ENCODE measurements around the gene LKAAEAR1.

Gene LKAAEAR1

GRCh38 chr20:64048402-64049044, 35.7 kb downstream of the LKAAEAR1 start:
- no peak for DNase-seq

DNA sequence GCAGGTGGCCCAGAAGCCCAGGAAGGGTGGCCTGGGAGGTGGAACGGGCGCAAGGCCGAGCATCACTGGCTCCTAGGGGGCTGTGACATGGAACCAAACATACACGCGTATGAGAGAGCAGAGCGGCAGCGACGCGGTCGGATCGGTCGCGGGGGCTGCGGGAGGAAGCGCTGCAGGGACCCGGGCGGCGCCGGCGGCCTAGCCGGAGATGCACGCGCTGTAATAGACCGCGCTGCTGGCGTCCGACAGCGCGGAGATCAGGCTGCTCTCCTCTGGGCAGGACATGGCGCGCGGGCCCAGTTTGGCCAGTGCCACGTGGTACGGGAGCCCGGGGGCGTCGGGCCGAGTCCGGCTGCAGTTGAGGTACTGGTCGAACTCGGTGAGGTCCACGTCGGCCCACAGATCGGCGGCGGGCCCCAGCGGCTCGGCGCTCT, 36.2 kb downstream of the LKAAEAR1 start:
- no peak for DNase-seq

- DNase-seq: no peak
Measured at GRCh38 chr20:64047046-64047389, 37.2 kb downstream of the LKAAEAR1 start.

DNA sequence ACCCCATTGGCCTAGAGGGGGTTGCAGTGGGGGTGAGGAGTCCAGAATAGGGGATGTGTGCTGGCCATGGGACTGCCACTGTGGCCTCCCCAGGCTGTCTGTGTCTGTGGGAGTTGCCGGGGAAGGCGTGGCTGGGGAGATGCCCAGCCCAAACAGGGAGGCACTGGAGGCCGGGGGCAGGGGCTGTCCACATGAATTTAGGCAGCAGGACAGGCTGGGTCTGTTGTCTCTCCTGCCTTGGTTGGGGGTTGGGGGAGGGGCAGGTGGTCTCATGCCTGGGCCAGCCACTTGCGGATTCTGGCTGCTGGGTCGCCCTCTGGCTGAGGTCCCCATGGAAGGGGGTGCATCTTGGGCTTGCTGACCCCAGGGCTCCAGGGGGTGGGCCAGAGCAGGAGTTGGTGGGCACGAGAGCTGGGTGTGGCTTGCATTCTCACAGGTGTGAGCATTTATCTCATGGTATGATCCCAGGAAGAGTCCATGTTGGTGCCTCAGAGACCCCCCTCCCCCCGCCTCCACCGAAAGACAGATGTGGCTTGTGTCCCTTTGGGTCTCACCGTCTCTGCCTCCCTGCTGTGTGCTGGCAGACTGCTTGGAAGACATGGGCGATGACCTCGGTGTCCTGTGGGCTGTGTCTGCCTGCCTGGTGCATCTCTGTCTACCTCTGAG, 38.7 kb downstream of the LKAAEAR1 start:
- DNase-seq: no peak

- no peak for DNase-seq
Measured at GRCh38 chr20:64044484-64045247, 39.5 kb downstream of the LKAAEAR1 start.

DNA sequence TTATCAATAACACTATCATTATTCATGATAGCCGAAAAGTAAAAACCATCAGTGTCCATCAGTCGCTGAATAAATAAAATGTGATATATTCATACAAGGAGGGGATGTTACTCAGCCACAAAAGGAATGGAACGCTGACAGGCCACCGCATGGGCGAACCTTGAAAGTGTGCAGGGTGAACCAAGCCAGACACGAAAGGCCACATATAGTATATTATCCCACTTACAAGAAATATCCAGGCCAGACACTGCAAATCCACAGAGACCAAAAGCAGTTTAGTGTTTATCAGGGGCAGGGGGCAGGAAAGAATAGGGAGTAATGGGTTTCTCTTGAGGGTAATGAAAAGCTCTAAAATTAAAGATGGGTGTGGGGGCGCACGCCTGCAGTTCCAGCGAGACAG, 40.4 kb downstream of the LKAAEAR1 start:
- DNase-seq: no peak

DNA sequence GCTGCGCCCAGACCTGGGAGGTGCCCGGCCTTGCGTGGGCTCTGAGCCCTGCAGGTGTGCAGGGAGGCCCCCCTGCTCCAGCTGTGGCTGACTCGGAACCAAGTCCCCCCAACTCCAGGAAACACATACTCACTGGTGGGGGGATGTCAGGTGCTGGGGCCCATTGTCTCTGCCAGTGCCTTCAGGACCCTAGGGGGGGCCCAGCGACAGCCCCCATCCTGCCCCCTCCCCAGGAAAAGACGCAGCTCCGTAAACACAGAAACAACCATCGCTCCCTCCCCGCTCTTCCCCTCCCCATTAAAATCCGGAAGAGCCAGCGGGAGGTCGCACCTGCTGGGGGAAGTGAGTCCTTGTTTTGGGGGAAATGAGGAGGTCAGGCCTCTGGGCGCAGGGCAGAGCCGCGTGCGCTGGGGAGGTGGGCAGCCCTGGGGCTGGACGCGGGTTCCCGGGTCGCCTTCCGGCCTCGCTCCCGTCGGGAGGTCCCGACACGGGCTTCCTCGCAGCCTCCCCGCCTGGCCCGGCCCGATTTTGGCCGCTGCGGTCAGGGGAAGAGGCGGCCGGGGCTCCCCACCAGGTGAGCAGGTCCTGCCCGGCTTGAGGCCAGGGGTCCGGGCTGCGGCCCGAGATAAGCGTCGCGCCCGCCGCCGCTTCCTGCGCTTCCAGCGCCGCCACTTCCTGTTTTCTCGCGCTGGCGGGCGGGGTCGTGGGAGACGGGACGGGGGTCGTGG, 42.0 kb downstream of the LKAAEAR1 start:
- DNase-seq: no peak

DNA sequence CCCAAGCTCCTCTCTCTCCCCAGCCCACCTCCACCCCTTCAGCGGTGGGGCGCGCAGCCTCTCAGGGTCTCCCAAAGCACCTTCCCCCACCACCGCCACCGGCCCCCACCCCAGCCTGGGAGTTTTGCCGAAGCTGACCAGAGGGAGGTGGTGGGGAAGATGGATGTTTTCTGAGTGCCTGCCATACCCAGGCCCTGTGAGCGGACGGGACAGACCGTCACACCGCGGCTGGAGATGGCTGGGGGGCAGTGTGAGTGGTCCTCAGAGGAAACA, 42.5 kb downstream of the LKAAEAR1 start:
- DNase-seq: no peak

- DNase-seq: no peak
Measured at GRCh38 chr20:64041040-64041780, 43.0 kb downstream of the LKAAEAR1 start.

DNA sequence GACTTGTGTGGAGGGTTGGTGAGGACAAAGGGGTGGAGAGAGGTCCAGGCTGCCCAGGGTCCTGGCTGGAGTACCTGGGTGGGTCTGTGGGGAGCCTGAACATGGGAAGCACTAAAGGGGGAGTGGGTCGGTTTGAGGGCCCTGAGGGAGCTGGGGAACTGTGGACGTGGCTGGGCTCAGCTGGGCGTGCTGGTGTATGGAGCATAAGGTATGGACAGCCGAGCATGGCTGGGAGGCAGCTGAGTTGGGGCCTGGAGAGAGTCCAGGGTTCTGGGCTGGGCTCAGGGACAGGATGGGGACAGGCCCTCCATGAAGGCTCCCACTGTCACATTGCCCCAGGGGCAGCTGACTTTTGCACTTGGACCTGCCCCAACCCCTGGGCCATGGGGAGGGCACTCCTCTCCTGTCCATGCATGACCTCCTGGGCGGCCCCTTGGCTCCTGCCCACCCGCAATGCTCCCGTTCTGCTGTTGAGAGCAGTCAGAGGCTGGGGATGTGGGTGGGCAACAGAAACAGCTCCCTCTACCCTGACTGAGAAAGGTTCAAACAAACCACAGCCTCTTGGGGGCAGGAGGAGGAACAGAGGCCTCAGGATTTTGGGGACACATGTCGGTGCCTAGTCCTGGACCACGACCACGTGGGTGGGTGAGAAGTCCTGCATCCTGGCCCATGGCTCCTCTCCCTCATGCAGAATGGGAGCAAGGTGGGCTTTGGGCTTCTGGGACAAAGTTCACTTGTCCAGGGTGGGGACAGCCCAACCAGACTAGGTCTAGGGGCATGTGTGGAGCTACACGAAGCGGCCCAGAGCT, 43.8 kb downstream of the LKAAEAR1 start:
- no peak for DNase-seq

DNA sequence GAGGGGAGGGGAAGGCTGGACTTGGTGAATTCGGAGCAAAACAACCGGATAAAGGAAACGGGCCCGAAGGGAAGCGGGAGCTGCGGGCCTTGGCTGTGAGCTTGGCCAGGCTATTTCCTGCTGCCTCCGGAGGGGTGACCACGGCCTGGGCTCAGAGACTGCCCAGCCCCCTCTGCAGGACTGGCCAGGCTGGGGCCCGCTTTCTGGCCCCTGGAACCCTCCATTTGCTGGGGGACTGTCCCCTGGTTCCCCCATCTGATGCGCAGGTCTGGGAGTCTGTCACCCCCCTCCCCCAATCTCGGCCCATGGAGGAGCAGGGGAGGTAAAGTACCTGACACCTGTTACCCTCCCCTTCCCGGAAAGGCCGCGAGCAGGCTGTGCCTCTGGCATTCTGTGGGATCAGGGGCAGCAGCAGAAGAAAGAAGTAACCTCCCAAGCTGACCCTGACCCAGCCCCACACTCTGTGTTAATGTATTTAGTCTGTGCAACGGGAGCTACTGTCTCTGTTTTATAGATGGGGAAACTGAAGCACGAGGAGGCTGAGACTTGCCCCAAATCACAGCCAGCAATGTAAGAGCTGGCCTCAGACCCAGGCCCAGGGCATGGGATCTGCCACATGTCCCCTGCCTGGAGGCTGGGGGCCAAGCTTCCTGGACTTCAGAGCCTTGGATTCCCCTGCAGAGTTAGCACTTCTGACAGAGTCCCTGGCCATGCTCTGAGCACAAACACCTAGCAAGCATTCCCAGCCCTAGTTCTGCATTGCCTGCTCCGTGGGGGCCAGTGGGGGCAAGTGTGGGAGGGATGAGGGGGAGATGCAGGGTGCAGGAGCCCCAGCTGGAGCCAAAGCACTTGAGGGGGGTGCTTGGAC, 44.7 kb downstream of the LKAAEAR1 start:
- no peak for DNase-seq

- DNase-seq: no peak
Measured at GRCh38 chr20:64038565-64039292, 45.5 kb downstream of the LKAAEAR1 start.

GRCh38 chr20:64038224-64038564, 46.0 kb downstream of the LKAAEAR1 start:
- no peak for DNase-seq

GRCh38 chr20:64037498-64038213, 46.5 kb downstream of the LKAAEAR1 start:
- no peak for DNase-seq

DNA sequence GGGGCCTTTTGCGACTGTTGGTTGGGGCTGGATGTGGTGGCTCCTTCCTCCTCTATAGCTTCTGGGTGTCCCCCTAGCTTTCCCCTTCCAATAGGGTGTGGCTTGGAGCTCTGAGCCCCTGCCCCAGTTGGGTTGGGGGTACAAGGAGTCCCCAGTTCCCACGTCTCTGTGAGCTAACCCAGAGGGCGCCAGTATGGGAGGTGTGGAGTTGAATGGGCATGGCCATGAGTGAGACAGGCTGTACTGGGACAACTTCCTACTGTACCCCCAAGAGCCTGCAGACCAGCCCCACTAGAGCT, 47.0 kb downstream of the LKAAEAR1 start:
- no peak for DNase-seq

DNA sequence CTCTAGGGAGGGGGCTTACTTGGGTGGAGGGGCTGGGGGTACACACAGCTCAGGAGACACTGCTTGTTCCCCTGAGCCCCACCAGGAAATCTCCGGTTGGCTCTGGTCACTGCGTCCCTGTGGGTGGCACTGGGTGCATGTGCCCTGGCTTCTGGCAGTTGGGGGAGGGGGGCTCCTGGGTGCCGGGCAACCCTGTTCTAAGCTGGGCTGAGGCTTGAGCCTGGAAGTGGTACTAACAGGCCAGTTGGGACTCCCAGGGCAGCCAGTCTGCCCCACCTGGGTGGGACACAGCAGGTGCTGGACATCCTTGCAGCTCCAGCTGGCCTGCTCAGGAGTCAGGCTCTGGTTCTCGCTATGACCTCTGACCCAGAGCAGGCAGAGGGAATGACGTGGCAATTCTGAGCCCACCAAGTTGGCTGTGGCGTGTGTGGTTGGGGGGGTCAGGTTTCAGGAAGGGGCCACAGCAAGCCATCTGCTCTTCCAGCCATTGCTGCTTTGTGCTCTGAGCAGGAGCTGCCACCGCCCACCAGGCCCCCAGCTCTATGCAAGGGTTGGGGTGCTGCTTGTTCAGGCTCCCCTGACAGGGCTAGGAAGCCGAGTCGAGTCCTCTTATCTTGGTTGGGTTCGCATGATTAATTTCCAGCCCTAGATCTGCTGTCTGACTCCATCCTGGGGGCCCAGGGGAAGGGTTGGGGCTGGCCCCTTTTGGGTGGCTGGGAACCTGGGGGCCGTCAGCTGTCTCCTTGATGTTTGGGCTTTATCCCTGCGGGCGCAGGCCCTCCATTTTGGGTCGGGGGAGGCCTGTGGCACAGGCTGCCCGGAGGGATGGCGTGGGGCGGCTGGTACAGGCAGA, 47.6 kb downstream of the LKAAEAR1 start:
- no peak for DNase-seq

DNA sequence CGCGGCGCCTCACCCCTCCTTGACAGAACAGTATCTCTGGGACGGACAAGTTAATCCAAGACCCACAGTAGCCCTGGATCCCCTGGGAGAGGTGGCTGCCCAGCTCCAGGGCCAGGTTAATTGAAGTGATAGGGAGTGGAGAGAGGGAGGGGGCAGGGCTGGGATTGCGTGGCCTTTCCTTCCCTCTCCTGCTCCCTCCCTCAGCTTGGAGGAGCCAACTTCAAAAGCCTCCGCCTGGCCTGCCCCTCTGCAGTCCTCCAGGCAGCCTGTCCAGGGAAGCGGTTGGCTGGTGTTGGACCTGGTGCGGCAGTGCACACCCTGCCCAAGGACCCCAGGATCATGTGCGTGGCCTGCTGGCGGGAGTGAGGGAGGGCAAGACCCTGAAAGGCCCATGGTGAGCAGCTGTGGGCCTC, 48.3 kb downstream of the LKAAEAR1 start, which contains the start of gene C20orf204:
Gene C20orf204 (plus strand): TSS at position 250 of the 413 bp plus-strand sequence. CDS start 142 bp downstream, at position 392.
- no peak for DNase-seq

- DNase-seq: no peak
Measured at GRCh38 chr20:64035066-64035932, 48.9 kb downstream of the LKAAEAR1 start.
